ENCODE data around the gene CD44.

- no peak for TF ChIP-seq POLR2AphosphoS5 (IDR thresholded peaks at IDR 0.05; ENCODE audit: borderline replicate concordance, low read depth, low read length)
- TF ChIP-seq EZH2 (IDR thresholded peaks at IDR 0.05): no peak
- TF ChIP-seq FOXP2 (optimal IDR thresholded peaks at IDR 0.05; ENCODE audit: control extremely low read depth, extremely low read length, insufficient read depth): no peak
Observed at GRCh38 chr11:35142481-35143075, 3.6 kb downstream of the CD44 start.

All from SK-N-MC (cell line).